GM18508 (cell line): ENCODE data around the gene MISP3.

Experiments
- ATAC-seq: cut with Tn5 transposase; IDR thresholded peaks from one replicate; pipeline ENCODE4 v1.9.1; 2021; ENCODE audit warnings: moderate number of reproducible peaks; ENCODE audit not compliant: insufficient read depth, unreplicated experiment

Gene MISP3

GRCh38 chr19:14053032-14053431 lies 19.6 kb upstream of the MISP3 start:
- no peak for ATAC-seq

GRCh38 chr19:14053500-14053899 lies 19.1 kb upstream of the MISP3 start:
- no peak for ATAC-seq

- no peak for ATAC-seq
These were observed 18.5 kb upstream of the MISP3 start for GRCh38 chr19:14054099-14054498.

GRCh38 chr19:14054721-14055120 lies 17.9 kb upstream of the MISP3 start:
- ATAC-seq = no peak

GRCh38 chr19:14055396-14055795 lies 17.2 kb upstream of the MISP3 start:
- no peak for ATAC-seq

GRCh38 chr19:14056069-14056666 lies 16.4 kb upstream of the MISP3 start:
- no peak for ATAC-seq

- ATAC-seq = no peak
These were observed 15.7 kb upstream of the MISP3 start for GRCh38 chr19:14056741-14057356.

- no peak for ATAC-seq
These were observed 14.1 kb upstream of the MISP3 start for GRCh38 chr19:14058182-14059092.

- ATAC-seq = no peak
These were observed 13.5 kb upstream of the MISP3 start for GRCh38 chr19:14059093-14059480.

- ATAC-seq = no peak
These were observed 12.9 kb upstream of the MISP3 start for GRCh38 chr19:14059652-14060155.

- no peak for ATAC-seq
These were observed 11.4 kb upstream of the MISP3 start for GRCh38 chr19:14061081-14061749.

- no peak for ATAC-seq
These were observed 10.6 kb upstream of the MISP3 start, which contains the start of gene PALM3 for GRCh38 chr19:14061751-14062557. TSS of gene PALM3 (minus strand) at chr19:14062076. CDS start at chr19:14061980, 96 bp downstream.

- ATAC-seq = no peak
These were observed 10.1 kb upstream of the MISP3 start for GRCh38 chr19:14062558-14062855.

- no peak for ATAC-seq
These were observed 9.5 kb upstream of the MISP3 start for GRCh38 chr19:14063105-14063504.

- ATAC-seq = no peak
These were observed 6.5 kb upstream of the MISP3 start for GRCh38 chr19:14066134-14066533.

GRCh38 chr19:14070268-14071050 lies 2.1 kb upstream of the MISP3 start:
- no peak for ATAC-seq

- ATAC-seq = no peak
These were observed 807 bp downstream of the MISP3 start for GRCh38 chr19:14073261-14073924.

- ATAC-seq = no peak
These were observed 1.6 kb downstream of the MISP3 start for GRCh38 chr19:14073925-14074838.
